Left lung (tissue), 10 donors: ENCODE measurements around the gene CGB8. TPM values are rescaled to one million over a fixed set of nuclear protein-coding genes. Genes with fewer than 3 reads are reported as not detected.
"Not testable (repeated sequence)": the region's sequence is repeated elsewhere in the genome, so short reads cannot be mapped to it uniquely, and the experiment has no call there.

ENCODE experiments used
- ATAC-seq: fragments of 200-7000 bp; cut with Tn5 transposase; one replicate; pipeline ENCODE4 v1.9.1; 2020; ENCODE audit warnings: moderate library complexity
- DNase-seq, 4 donors: peaks; one replicate each; pipeline ENCODE4 v3.0.0-alpha.2; 2013 to 2020
- H3K27ac ChIP-seq, 2 donors: fragments of 200-600 bp; sonication (generic) in 1 of 2; one replicate each; pipeline versions ENCODE4 v1.5.0 to v1.8.0; 2020 to 2021
- H3K27me3 ChIP-seq, 2 donors: fragments of 200-600 bp; sonication (generic) in 1 of 2; one replicate each; pipeline versions ENCODE4 v1.5.0 to v1.8.0; 2020 to 2021
- H3K36me3 ChIP-seq, 2 donors: fragments of 200-600 bp; sonication (generic) in 1 of 2; one replicate each; pipeline versions ENCODE4 v1.5.0 to v1.8.0; 2020 to 2021
- H3K4me1 ChIP-seq, 2 donors: fragments of 200-600 bp; one replicate each; pipeline ENCODE4 v1.8.0; 2021
- H3K4me3 ChIP-seq, 2 donors: fragments of 200-600 bp; sonication (generic) in 1 of 2; one replicate each; pipeline versions ENCODE4 v1.5.0 to v1.8.0; 2020 to 2021; ENCODE audit warnings: mild to moderate bottlenecking in 1 of 2
- H3K9me3 ChIP-seq, 2 donors: fragments of 200-600 bp; sonication (generic) in 1 of 2; one replicate each; pipeline versions ENCODE4 v1.5.0 to v1.8.0; 2020 to 2021
- intact Hi-C, 2 donors: fragments of 100-400 bp; cut with DNase I; formaldehyde crosslinking; loops; one replicate each; pipeline versions ENCODE4 v1.11.2 to v1.14.2; 2022
- polyA plus RNA-seq, 6 donors: library from polyadenylated mRNA; unstranded; fragments of 120-200 nt; gene quantifications; one replicate each; pipeline ENCODE4 v1.2.1, GENCODE V29; 2013; ENCODE audit not compliant: insufficient read length in 6 of 6
- total RNA-seq, 2 donors: library from RNA; stranded (reverse); fragmentation: NEBNext Ultra II Directional; extraction: Animal tissue kit (Norgen Biotek cat#: 25700); gene quantifications; one replicate each; pipeline ENCODE4 v1.2.1, GENCODE V29; 2021
- TF ChIP-seq, protein P1 (sequence below), 2 donors: fragments of 200-600 bp; sonication (generic) in 1 of 2; IDR thresholded peaks; one replicate each; pipeline versions ENCODE4 v1.5.0 to v1.8.0; 2021; ENCODE audit warnings: antibody characterized with exemption in 2 of 2
- donor health status: DM: no; HTN: yes; CAD: no.
- donor health status: DM: no; HTN: no; CAD: no.

The CGB8 gene
- total and polyA plus RNA-seq, 8 donors, result 0.89 TPM; not detected in 7

DNA sequence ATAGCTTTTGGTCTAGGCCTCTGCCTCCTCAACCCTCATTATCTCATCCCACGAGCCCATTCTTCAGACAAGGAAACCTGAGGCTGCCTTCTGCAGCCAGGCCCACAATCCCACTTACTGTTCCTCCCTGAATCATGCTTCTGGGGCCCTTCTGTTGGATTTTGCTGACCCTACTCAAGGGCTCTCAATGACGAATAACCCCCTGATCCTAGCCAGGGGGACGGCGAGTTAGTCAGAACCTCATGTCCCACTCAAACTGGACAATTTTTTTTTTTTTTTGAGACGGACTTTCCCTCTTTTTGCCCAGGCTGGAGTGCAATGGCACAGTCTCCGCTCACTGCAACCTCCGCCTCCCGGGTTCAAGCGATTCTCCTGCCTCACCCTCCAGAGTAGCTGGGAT, 26.8 kb downstream of the CGB8 start:
- Histone ChIP-seq H3K36me3 (no peaks in the 10 kb centered on the region), H3K9me3 (no peaks in the 10 kb centered on the region), H3K4me1 (peaks cover 11 to 23% of the 10 kb centered on the region in 2 donors), H3K27ac (no peak overlapping the region), H3K27me3 (peaks cover 0 to 42% of the 10 kb centered on the region in 2 donors), H3K4me3 (no peak overlapping the region)
- ATAC-seq (no peak), DNase-seq (no peak)
- TF ChIP-seq, protein P1, sequence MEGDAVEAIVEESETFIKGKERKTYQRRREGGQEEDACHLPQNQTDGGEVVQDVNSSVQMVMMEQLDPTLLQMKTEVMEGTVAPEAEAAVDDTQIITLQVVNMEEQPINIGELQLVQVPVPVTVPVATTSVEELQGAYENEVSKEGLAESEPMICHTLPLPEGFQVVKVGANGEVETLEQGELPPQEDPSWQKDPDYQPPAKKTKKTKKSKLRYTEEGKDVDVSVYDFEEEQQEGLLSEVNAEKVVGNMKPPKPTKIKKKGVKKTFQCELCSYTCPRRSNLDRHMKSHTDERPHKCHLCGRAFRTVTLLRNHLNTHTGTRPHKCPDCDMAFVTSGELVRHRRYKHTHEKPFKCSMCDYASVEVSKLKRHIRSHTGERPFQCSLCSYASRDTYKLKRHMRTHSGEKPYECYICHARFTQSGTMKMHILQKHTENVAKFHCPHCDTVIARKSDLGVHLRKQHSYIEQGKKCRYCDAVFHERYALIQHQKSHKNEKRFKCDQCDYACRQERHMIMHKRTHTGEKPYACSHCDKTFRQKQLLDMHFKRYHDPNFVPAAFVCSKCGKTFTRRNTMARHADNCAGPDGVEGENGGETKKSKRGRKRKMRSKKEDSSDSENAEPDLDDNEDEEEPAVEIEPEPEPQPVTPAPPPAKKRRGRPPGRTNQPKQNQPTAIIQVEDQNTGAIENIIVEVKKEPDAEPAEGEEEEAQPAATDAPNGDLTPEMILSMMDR (IDR thresholded peaks at IDR 0.05), result no peak
- intact Hi-C loops, result no loop called here

DNA sequence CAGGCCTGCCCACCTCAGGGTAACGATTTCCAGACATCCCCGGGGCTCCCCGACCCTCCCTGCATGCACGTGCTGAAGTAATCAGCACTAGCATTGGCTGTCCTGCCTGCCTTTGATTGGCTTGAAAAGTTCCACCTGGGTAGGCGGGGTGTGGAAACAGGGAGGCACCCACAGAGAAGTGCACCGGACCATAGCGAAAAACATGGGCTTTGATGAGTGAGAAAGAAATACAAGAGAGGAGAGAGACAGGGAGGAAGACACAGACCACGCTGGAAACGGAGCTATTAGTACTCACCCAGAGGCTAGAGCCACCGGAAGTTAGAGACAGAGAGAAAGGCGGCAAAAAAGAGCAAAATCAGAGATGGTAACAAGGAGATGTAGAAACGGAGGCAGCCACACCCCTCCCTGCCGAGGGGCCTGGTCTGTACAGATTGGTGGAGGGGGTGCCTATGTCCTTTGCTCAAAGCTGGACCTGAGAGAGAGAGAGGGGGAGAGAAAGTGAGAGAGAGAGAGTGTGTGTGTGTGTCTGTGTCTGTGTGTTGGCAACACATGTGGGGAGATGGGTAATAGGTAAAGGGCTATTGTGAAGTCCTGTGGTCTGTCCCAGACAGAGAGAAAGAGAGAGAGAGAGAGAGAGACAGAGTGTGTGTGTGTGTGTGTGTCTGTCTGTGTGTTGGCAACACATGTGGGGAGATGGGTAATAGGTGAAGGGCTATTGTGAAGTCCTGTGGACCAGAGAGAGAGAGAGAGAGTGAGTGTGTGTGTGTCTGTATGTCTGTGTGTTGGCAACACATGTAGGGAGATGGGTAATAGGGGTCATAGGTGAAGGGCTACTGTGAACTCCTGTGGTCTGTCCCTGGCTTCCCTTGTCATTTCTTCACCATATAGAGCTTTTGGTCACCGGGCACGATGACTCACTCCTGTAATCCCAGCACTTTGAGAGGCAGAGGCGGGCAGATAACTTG, 27.7 kb downstream of the CGB8 start:
- ATAC-seq (no peak), DNase-seq (no peak)
- H3K4me3 ChIP-seq, result no peak overlapping the region
- intact Hi-C loops, result no loop called here
- peaks cover 11 to 23% of the 10 kb centered on the region in 2 donors for H3K4me1 ChIP-seq
- H3K36me3 ChIP-seq, result peaks cover 0 to 3% of the 10 kb centered on the region in 2 donors
- TF ChIP-seq, protein P1 (IDR thresholded peaks at IDR 0.05), result no peak
- no peaks in the 10 kb centered on the region for H3K9me3 ChIP-seq
- peaks cover 0 to 43% of the 10 kb centered on the region in 2 donors for H3K27me3 ChIP-seq
- H3K27ac ChIP-seq, result no peak overlapping the region

DNA sequence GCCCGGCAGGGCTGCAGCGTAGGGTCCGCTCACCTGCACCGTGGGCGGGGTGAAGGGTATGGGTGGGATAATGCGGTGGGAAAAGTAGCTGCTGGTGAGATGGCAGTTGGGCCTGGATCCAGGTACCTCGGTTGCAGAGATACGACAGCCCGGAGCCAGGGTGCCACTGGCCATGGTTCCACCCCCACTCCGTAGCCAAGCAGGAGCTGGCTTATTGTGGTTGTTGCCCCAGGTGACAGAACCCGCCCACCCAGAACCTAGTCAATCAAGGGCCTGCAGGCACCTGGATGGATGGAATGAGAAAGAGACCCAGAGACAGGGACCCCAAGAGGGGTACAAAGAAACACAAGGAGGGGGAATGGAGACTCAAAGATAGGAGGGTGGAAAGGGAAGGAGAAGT, 28.6 kb downstream of the CGB8 start:
- DNase-seq (no peak), ATAC-seq (no peak)
- TF ChIP-seq, protein P1 (IDR thresholded peaks at IDR 0.05), result no peak
- peaks cover 11 to 23% of the 10 kb centered on the region in 2 donors for H3K4me1 ChIP-seq
- intact Hi-C loops, result no loop called here
- H3K4me3 ChIP-seq, result no peak overlapping the region
- no peak overlapping the region for H3K27ac ChIP-seq
- no peaks in the 10 kb centered on the region for H3K9me3 ChIP-seq
- H3K27me3 ChIP-seq, result peaks cover 0 to 43% of the 10 kb centered on the region in 2 donors
- peaks cover 0 to 12% of the 10 kb centered on the region in 2 donors for H3K36me3 ChIP-seq

DNA sequence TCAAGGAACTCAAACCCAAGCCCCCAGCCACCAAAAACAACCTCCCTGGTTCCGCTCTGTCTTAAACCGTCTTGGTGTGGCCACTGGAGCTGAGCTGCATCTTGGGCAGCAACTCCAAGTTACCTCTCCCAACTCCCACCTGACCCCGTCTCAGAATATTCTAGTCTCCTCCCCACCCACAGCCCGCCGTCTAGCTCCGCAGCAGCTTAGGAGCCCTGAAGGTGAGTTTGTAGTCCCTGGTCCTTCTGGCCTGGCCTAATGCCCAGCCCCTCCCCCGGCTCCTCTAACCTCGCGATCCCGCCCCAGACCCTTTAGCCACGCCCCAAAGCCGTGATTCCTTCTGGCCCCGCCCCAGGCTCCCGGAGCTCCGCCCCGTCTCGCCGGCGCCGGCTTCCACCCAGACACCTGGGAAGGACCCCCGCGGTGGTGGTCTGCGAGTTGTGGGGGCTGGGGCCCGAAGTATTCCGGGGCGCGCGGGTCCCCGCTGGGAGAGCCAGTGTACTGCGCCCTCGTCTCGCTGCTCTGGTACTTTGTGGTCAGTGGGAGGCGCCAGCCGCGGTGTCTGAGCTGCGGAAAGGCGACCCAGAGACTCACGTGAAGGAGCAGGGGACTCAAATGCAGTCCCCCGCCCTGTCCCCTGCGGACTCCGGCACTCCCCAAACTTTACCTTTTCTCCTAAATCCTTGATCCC, 29.5 kb downstream of the CGB8 start:
- ATAC-seq (peak; percentile 88), DNase-seq (peak in 2 of 4 donors; percentile 83 to 90)
- H3K27me3 ChIP-seq, result peaks cover 0 to 43% of the 10 kb centered on the region in 2 donors
- no peaks in the 10 kb centered on the region for H3K9me3 ChIP-seq
- TF ChIP-seq, protein P1 (IDR thresholded peaks at IDR 0.05), result no peak
- H3K27ac ChIP-seq, result no peak overlapping the region
- intact Hi-C loops, result no loop called here
- peaks cover 0 to 21% of the 10 kb centered on the region in 2 donors for H3K36me3 ChIP-seq
- H3K4me3 ChIP-seq, result peak overlapping the region; percentile 28 to 43
- peaks cover 11 to 23% of the 10 kb centered on the region in 2 donors for H3K4me1 ChIP-seq

DNA sequence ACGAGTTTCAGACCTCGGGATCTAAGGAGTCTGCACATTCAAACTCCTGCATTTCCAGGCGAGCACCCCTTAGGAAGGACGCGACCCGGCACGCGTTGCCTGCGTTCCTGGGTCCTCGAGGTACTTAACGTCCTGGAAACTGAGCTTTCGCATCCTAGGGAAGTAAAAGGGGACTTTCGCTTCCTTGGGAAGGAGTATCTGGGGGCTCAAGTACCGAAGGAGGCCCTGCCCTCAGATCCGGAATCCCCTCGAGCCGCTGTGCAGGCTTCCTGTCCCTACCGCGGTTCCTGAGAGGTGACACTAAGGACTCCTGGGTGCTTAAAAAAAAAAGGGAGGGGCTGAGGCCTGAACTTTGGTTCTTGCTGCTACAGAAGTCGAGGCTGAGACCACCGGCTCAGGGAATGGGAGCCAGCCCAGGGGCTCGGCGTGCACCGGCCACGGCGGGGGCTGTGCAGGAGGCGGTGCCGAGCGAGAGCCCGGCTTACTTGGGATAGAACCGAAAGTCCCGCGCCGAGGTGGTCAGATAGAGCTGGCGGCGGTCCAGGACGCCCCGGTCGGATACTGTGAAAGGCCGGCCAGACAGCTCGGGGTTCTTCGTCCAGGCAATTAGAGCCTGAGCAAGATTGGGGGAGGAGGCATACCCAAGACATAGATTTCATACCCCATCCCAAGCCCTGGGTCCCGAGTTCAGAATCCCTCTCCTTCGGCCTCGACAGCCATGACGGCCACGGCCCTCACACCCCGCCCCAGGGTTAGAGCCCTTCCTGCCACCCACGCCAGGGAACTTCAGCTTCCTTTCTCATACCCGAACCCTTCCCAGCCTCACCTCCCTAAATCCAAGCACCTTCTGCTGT, 30.3 kb downstream of the CGB8 start:
- peak; percentile 7 for ATAC-seq
- Histone ChIP-seq H3K36me3 (peaks cover 0 to 26% of the 10 kb centered on the region in 2 donors), H3K27me3 (peaks cover 0 to 43% of the 10 kb centered on the region in 2 donors), H3K4me3 (peak overlapping the region; percentile 25 to 43), H3K4me1 (peaks cover 11 to 23% of the 10 kb centered on the region in 2 donors)
- DNase-seq, H3K9me3 ChIP-seq, intact Hi-C loops, H3K27ac ChIP-seq: not testable (repeated sequence)
